HG03103 (cell line): ENCODE data around the gene PPFIBP2.
A peak's percentile ranks its signal among the peaks of the same experiment; 100 is the strongest.

Source experiments
- ATAC-seq: cut with Tn5 transposase; IDR thresholded peaks from one replicate; pipeline ENCODE4 v1.9.1; 2021; ENCODE audit warnings: low read depth; ENCODE audit not compliant: unreplicated experiment

The PPFIBP2 gene

GRCh38 chr11:7523416-7524210, 9.8 kb downstream of the PPFIBP2 start:
- ATAC-seq, result no peak

DNA sequence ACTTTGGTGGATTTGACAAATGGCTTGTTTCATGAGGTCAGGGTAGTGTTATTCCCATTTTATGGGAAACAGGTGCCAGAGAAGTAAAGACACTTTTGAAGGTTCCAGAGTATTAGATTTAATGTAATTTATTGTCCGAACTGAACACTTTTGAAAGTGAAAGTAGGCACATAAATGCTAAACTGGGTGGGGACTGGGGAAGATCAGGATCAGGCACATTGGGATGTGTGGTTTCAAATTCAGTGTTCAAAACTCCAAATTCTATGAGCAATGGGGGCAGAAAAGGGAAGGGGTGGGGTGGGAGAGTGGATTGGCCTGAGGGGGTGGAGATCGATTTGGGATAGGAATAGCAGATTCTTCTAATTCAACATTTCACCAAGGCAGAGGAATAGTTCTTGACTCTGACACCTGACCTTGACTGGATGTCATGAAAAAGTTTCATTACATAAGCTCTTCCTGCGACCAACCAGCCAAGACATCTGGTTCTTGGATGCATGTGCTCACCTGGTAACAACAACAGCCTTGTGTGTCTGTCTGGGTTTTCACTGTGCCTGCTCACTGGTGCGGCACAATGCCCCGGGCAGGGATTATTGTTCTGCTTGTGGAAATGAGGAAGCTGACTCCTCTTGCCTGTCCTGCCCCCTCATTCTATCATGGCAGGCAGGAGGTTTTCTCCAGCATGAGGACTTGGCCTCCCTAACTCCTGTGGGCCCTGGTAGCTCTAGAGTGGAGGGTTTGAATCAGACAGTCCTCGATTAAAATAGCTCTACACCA, 10.8 kb downstream of the PPFIBP2 start:
- no peak for ATAC-seq

- ATAC-seq, result no peak
Observed at GRCh38 chr11:7525424-7525823, 11.6 kb downstream of the PPFIBP2 start.

- no peak for ATAC-seq
Observed at GRCh38 chr11:7527029-7527428, 13.2 kb downstream of the PPFIBP2 start.

- no peak for ATAC-seq
Observed at GRCh38 chr11:7528514-7529049, 14.8 kb downstream of the PPFIBP2 start.

DNA sequence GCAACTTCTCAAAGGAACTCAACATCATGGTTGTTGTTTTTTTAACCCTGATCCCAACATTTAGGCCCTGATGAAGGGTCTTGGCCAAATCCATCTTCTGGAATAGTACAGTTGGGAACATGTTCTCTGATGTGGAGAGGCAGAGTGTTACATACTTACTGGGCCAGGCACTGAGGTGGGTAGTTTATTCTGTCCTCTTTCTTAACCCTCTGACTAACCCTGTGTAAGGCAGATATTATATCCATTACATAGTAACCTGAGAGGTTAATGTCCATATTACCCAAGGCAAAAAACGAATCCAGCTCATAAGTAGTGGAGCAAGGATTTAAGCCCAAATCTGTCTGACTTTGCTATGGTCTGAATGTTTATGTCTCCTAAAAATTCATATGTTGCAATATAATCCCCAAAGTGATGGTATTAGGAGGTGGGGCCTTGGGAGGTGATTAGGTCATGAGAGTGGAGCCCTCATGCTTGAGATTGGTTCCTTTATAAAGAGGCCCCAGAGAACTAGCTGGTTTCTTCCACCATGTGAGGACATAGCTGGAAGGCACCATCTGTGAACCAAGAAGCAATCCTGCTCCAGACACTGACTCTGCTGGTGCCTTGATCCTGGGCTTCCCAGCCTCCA, 16.3 kb downstream of the PPFIBP2 start:
- ATAC-seq, result no peak

GRCh38 chr11:7531011-7531410, 17.2 kb downstream of the PPFIBP2 start:
- ATAC-seq, result no peak

GRCh38 chr11:7532405-7533145, 18.8 kb downstream of the PPFIBP2 start:
- no peak for ATAC-seq

DNA sequence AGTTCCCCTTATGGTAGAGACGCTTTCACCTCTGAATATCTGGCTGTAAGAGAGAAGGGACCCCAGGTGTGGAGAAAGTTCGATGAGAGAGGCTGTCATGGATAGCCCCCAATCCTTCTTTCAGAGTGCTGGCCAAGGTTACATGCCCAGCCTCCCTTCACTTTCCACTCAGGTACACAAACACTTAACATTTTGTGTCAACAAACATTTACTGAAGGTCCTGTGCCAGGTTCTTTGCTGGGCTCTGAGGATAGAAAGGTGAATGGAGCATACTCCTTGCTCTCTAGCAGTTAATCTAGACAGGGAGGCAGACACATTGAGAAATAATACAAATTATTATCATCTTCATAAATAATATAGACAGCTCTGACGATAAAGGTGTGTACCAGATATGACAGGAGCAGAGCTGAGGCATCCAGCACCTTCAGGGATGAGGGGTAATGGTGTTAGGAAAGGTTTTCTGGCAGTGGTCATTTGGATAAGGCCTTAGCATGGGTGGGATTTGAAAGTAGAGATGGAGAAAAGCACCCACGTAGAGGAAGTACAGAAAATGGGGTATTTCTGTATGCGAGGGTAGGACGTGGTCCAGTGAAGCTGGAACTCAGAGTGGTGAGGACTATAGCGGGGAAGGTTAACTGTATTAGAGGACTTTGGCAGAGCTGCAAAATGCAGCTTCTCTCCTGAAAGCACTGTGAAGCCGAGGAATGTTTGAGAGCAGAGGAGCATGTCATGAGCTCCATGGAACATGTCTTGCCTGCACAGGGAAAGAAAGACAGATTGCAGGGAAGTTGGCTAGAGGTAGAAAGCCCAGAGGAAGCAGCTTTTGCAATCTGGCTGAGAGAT, 19.6 kb downstream of the PPFIBP2 start:
- ATAC-seq, result peak; percentile 29

GRCh38 chr11:7534042-7534378, 20.2 kb downstream of the PPFIBP2 start:
- ATAC-seq, result peak; percentile 49

GRCh38 chr11:7536100-7536499, 22.3 kb downstream of the PPFIBP2 start:
- ATAC-seq, result no peak

DNA sequence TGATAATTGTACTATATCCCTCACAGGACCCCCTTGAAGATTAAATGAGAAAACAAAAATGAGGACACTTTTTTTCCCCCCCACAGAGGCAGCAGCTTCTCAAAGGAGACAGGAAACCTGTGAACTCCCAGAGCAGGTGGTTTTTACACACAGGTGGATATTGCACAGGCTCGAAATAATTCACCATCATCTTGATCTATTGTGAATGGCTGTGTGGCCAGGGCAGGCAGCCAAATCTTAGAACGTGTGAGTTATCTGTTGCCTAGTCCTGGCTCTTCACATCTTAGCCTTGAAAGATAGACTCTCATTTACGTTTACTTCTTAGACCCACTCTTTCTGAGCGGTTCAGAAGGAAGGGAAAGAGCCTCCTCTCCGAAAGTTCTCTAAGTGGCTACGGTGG, 23.5 kb downstream of the PPFIBP2 start:
- ATAC-seq, result no peak

GRCh38 chr11:7538031-7538430, 24.2 kb downstream of the PPFIBP2 start:
- no peak for ATAC-seq

DNA sequence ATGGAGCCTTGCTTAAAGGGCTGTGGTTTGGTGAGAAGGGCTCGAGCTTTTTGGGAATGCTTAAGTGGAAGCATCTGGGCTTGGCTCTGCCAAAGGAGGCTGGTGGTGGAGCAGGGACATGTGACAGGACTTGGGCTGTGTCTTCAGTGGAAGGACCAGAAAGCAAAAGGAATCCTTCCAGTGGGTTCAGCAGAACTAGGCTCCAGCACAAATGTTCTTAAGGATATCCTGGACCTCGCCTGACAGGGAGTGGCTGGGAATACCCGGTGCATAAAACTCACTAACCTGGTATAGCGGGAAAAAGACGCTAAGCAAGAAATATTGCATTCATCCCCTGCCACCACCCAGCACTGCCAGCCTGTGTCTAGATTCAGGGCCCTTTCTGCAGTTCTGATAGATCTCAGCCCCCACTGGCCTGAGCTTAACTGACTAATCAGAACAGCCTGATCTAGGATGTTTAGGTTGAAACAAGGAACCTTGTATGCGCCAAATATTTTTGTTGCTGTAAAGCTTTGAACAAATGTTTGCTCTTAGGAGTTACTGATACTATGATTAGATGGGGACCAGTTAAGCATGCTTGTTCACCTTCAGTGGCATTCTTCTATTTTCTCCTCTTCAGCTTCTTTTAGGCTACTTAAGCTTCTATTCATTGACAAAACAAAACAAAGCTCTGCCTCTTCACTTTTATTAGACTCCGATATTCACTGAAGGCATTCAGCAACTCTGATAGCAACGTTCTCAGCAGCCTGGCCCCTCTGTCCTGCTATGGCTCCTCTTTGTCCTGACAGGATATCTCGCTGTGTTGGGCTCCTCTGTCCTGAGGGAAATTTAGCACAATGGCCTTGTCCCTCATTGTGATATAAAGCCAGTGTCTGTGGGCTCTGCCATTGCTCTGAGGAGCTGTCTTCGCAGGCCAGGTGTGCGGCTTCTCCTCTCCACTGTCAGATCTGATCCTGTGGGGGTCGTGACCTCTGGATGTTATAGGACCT, 25.0 kb downstream of the PPFIBP2 start:
- ATAC-seq, result no peak

GRCh38 chr11:7540830-7541555, 27.2 kb downstream of the PPFIBP2 start:
- ATAC-seq, result no peak

- no peak for ATAC-seq
Observed at GRCh38 chr11:7543302-7543701, 29.5 kb downstream of the PPFIBP2 start.

- no peak for ATAC-seq
Observed at GRCh38 chr11:7544021-7544420, 30.2 kb downstream of the PPFIBP2 start.

GRCh38 chr11:7545611-7546010, 31.8 kb downstream of the PPFIBP2 start:
- ATAC-seq, result no peak
